Central memory CD8-positive, alpha-beta T cell (primary cell): ENCODE results near the gene PPID.
"Not testable (repeated sequence)": the region's sequence is repeated elsewhere in the genome, so short reads cannot be mapped to it uniquely, and the experiment has no call there.

Experiments
- ATAC-seq: fragments of 150-1000 bp; cut with Tn5 transposase; replicated peaks from 2 replicates; pipeline ENCODE4 v1.10.0; 2022; ENCODE audit warnings: mild to moderate bottlenecking, moderate FRiP score, moderate number of reproducible peaks; ENCODE audit not compliant: poor library complexity, severe bottlenecking; ENCODE audit errors: extremely low read depth
- DNase-seq, 2 donors: peaks; one replicate each; pipeline ENCODE4 v3.0.0; 2021; ENCODE audit warnings: low spot score in 2 of 2
- H3K27ac Mint-ChIP-seq: one replicate; pipeline ENCODE4 v1.8.0; 2022; ENCODE audit warnings: low read depth, mild to moderate bottlenecking, moderate library complexity, mixed read lengths
- H3K27me3 Mint-ChIP-seq: one replicate; pipeline ENCODE4 v1.8.0; 2022; ENCODE audit warnings: mixed read lengths
- H3K36me3 Mint-ChIP-seq: one replicate; pipeline ENCODE4 v1.8.0; 2022; ENCODE audit warnings: mild to moderate bottlenecking, moderate library complexity, mixed read lengths; ENCODE audit not compliant: insufficient read depth
- H3K4me1 Mint-ChIP-seq: one replicate; pipeline ENCODE4 v1.8.0; 2022; ENCODE audit warnings: mixed read lengths
- H3K4me3 Mint-ChIP-seq: one replicate; pipeline ENCODE4 v1.8.0; 2022; ENCODE audit warnings: mild to moderate bottlenecking, moderate library complexity, mixed read lengths
- H3K9me3 Mint-ChIP-seq: one replicate; pipeline ENCODE4 v1.8.0; 2022; ENCODE audit warnings: mixed read lengths

The PPID gene

DNA sequence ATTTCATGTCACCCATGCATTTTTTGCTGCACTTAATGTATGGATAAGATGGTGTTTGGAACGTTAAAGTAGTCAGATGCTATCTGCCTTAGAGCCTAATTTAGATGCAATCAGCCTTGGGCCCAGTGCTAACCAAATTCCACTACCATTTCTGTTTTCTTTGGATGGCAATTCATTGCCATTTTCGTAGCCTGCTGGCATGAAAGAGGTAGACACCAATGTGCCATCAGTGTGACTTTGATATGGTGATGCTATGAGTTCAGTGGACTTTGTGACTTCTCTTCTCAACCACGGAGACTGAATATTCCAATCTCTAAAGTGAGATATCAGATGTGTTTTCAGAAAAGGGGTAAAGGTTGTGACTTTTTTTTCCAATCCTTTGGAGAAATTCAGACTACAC lies 49.6 kb downstream of the PPID start:
- ATAC-seq (no peak), DNase-seq (no peak)
- Mint-ChIP-seq H3K27ac (no peak overlapping the region), H3K4me1 (peaks cover 15% of the 10 kb centered on the region), H3K27me3 (no peaks in the 10 kb centered on the region), H3K36me3 (peaks cover 22% of the 10 kb centered on the region), H3K4me3 (no peak overlapping the region), H3K9me3 (no peaks in the 10 kb centered on the region)

DNA sequence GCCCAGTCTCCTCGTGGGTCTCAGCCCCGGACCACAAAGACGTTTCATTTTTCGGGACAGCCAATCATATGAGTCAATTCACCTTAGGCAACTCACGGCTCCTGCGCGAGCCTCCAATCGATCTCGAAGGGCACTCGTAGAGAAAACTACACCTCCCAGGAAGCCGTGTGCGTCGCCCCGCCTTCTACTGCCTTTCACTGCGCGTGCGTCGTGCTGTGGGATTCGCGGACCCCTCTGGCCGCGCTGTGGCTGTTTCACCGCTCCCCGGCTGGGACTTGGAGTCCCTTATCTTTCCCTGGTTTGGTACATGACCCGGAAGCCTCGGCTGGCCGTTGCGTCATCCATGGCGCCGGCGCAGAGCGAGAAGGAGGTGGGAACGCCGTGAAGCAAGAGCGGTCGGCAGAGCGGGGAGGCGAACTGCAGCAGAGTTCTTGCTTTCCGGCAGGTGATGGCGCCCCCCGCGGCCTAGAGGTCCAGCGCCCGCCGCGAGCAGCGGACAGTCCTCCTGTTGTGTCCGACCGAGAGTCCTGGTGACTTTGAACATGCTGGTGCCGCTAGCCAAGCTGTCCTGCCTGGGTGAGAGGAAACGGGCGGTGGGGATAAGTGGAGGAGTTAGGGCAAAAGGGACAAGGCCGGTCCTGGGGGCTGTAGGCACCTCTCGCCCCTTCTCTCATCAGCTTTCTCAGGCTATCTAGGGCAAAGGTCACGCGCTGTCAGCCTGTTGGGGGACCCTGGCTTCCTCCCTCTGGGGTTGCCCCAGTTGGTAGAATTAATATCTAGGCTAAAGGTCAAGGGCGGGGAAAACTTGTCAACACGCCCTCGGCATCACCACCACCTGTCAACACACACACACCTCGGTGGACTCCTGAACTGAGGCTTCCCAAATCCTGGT lies 51.0 kb downstream of the PPID start, which contains the start of gene ETFDH:
Gene ETFDH, plus strand, starts transcription at position 382 of the 892 bp plus-strand sequence. Its CDS starts 161 bp downstream, at position 543.
- peak; percentile 93 to 97 for DNase-seq
- H3K27me3 Mint-ChIP-seq, result no peaks in the 10 kb centered on the region
- H3K36me3 Mint-ChIP-seq, result peaks cover 20% of the 10 kb centered on the region
- H3K9me3 Mint-ChIP-seq, result no peaks in the 10 kb centered on the region
- peak within 1 kb of the TSS; percentile 83 for H3K4me3 Mint-ChIP-seq
- peak within 1 kb of the TSS; percentile 92 for H3K27ac Mint-ChIP-seq
- peaks cover 15% of the 10 kb centered on the region for H3K4me1 Mint-ChIP-seq
- ATAC-seq, result peak; percentile 85

DNA sequence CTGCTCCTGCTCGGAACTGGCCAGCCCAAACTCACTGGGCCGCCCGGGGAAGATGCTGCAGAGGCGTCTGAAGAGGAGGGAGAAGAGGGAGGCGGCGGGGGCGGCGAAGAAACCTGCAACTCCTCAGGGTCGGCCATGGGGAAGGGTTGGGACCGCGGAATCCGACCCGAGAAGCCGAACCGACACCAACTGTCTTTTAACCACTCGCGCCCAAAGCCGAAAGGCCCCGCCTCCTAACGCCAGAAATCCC lies 51.6 kb downstream of the PPID start, which contains the start of gene C4orf46:
Gene C4orf46, minus strand, starts transcription at position 223 of the 250 bp plus-strand sequence. Its CDS starts 86 bp downstream, at position 137.
- DNase-seq (no peak), ATAC-seq (no peak)
- H3K4me3 Mint-ChIP-seq, result peak within 1 kb of the TSS; percentile 83
- H3K27ac Mint-ChIP-seq, result peak within 1 kb of the TSS; percentile 92
- H3K36me3 Mint-ChIP-seq, result peaks cover 20% of the 10 kb centered on the region
- no peaks in the 10 kb centered on the region for H3K9me3 Mint-ChIP-seq
- peaks cover 15% of the 10 kb centered on the region for H3K4me1 Mint-ChIP-seq
- H3K27me3 Mint-ChIP-seq, result no peaks in the 10 kb centered on the region

DNA sequence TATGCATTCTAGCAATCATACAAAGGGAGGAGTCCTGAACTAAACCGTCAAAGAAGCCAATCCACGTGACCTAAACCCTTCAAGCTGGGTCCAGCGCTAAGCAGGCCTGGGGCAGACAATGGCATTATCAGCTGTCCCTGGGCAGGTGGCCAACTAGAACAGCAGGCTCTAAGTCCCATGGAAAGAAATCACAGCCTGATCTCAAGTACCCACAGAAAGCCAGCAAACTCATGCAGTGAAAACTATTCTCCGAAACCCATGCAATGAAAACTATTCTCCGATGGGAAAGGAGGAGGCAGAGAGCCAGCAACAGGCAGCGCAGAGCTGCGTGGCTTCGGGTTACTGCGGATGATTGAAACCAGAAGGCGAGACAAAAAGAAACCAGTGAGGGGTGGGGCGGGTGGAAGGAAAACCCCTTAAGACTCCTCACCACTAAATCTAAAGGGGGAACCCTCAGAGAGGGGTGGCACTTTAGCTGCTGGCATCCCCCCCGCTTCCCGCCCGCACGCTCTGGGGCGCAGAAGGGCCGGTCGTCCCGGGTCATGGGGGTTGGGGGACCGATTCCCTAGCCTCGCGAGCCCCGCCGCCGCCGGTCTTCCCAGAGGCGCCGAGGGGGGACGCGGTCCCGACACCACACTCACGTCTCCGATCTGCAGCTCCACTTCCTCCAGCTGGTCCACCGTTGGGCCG lies 52.1 kb downstream of the PPID start:
- no peaks in the 10 kb centered on the region for H3K27me3 Mint-ChIP-seq
- peak overlapping the region; percentile 92 for H3K27ac Mint-ChIP-seq
- H3K4me3 Mint-ChIP-seq, result peak overlapping the region; percentile 83
- peaks cover 20% of the 10 kb centered on the region for H3K36me3 Mint-ChIP-seq
- no peaks in the 10 kb centered on the region for H3K9me3 Mint-ChIP-seq
- ATAC-seq (peak; percentile 33), DNase-seq (peak; percentile 18 to 49)
- H3K4me1 Mint-ChIP-seq, result peaks cover 15% of the 10 kb centered on the region

DNA sequence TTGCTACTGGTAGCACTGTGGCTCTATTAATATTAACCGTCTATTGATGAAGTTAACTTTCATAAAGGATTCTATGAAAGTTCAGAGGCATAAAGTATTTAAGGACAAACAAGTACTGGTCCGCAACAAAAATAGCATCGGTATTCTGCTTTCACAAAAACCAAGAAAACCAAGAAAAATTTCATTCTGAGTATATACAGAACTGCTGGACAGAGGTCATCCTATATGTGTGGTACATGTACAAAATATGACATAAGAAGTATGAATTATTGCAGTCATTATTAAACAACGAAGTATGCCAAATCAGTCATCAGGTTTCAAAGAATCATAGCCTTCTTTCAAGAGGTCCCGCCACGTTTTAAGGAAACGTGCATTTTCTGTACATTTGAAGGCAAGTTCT lies 53.9 kb downstream of the PPID start:
- H3K9me3 Mint-ChIP-seq, result no peaks in the 10 kb centered on the region

DNA sequence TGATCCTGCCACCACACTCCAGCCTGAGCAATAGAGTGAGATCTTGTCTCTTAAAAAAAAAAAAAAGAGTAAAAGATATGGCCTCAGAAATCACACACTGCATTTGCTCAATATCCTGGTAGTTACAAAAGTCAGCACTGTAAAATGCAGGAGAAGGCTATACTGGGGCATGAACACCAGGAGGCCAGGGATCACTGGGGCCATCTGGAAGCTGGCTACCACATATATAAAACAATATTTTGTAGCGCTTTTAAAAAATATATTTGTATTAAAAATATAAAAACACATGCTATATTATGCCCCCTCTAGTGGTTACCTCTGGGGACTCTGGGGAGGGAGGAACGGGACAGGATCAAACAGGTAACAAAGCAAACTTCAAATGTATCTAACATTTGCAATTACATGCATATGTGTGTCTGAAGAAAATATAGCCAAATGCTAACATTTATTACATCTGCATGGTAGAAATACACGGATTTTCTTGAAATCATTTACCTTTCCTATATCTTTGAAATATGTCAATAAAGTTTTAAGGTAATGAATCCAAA lies 55.5 kb downstream of the PPID start:
- H3K27me3 Mint-ChIP-seq, result no peaks in the 10 kb centered on the region
- ATAC-seq (no peak), DNase-seq (no peak)
- no peaks in the 10 kb centered on the region for H3K9me3 Mint-ChIP-seq
- peaks cover 16% of the 10 kb centered on the region for H3K36me3 Mint-ChIP-seq
- H3K27ac Mint-ChIP-seq, result no peak overlapping the region
- peaks cover 14% of the 10 kb centered on the region for H3K4me1 Mint-ChIP-seq
- no peak overlapping the region for H3K4me3 Mint-ChIP-seq

More for the DNA sequence above, 53.9 kb downstream of the PPID start:
- H3K4me3 Mint-ChIP-seq, result no peak overlapping the region
- DNase-seq, result no peak
- ATAC-seq, result no peak
- H3K27me3 Mint-ChIP-seq, result no peaks in the 10 kb centered on the region
- H3K36me3 Mint-ChIP-seq, result peaks cover 17% of the 10 kb centered on the region
- no peak overlapping the region for H3K27ac Mint-ChIP-seq
- H3K4me1 Mint-ChIP-seq, result peaks cover 15% of the 10 kb centered on the region

DNA sequence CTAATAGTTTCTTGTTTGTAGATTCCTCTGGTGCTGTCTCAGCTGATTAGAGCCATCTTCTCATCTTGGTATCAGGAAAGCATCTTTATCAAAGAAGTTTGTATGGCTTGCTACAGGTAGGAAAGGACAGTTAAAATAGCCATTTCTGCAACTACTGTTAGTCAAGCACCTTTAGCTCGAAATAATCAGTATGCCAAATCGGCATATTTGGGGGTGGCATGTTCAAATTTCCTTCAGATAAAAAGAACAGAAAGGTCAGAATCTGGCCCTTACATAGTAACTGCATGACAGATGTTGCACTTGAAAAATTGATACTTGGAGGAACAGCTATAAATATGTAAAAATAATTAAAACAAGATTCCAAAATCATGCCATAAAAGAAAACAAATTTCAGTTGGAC lies 56.3 kb downstream of the PPID start:
- Mint-ChIP-seq H3K27ac (no peak overlapping the region), H3K36me3 (peaks cover 9% of the 10 kb centered on the region)
- no peak for DNase-seq

DNA sequence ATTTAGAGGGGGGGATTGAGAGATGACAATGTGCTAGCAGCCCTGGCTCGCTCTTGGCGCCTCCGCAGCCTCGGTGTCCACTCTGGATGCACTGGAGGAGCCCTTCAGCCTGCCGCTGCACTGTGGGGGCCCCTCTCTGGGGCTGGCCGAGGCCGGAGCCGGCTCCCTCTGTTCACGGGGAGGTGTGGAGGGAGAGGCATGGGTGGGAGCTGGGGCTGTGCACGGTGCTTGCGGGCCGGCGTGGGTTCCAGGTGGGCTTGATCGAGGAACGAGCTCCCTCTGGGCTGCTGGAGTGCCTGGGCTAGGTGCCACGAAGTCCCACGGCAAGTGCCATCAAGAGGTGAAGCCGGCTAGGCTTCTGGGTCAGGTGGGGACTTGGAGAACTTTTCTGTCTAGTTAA lies 58.4 kb downstream of the PPID start:
- H3K4me3 Mint-ChIP-seq, result no peak overlapping the region
- H3K27ac Mint-ChIP-seq, result no peak overlapping the region
- H3K4me1 Mint-ChIP-seq, result no peaks in the 10 kb centered on the region
- no peak for ATAC-seq
- DNase-seq, result no peak
- H3K36me3 Mint-ChIP-seq, result no peaks in the 10 kb centered on the region
- H3K9me3 Mint-ChIP-seq, result no peaks in the 10 kb centered on the region
- peaks cover 6% of the 10 kb centered on the region for H3K27me3 Mint-ChIP-seq

More for the DNA sequence above, 56.3 kb downstream of the PPID start:
- no peak for ATAC-seq
- H3K27me3 Mint-ChIP-seq, result no peaks in the 10 kb centered on the region
- no peaks in the 10 kb centered on the region for H3K9me3 Mint-ChIP-seq
- H3K4me3 Mint-ChIP-seq, result no peak overlapping the region
- H3K4me1 Mint-ChIP-seq, result peaks cover 8% of the 10 kb centered on the region

DNA sequence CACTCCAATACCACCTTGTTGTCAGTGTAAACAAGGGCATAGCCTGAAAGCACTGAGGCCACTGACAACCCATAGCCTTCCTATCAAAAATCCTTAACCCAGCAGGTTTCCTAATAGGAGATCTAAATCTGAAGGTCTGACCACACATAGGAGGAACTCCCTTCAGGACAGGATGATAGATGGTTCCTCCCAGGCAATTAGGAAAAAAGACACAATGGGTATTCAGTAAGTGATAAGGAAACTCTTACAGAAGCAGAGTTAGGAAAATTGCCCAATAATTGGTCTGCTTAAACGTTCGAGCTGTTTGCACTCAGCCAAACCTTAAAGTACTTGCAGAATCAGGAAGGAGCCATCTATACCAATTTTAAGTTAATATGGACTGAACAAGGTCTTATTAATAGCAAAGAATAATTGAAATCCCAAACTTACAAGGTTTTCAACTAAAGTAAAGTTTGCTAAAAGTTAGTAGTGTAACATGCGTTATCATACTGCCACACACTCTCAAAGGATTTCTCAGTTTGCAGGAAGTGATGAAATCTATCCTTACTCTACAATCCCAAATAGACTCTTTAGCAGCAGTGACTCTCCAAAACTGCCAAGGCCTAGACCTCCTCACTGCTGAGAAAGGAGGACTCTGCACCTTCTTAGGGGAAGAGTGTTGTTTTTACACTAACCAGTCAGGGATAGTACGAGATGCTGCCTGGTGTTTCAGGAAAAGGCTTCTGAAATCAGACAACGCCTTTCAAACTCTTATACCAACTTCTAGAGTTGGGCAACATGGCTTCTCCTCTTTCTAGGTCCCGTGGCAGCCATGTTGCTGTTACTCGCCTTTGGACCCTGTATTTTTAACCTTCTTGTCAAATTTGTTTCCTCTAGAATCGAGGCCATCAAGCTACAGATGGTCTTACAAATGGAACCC lies 59.2 kb downstream of the PPID start:
- H3K36me3 Mint-ChIP-seq, DNase-seq, ATAC-seq, H3K9me3 Mint-ChIP-seq, H3K4me3 Mint-ChIP-seq, H3K4me1 Mint-ChIP-seq, H3K27ac Mint-ChIP-seq: not testable (repeated sequence)
- peaks cover 13% of the 10 kb centered on the region for H3K27me3 Mint-ChIP-seq

DNA sequence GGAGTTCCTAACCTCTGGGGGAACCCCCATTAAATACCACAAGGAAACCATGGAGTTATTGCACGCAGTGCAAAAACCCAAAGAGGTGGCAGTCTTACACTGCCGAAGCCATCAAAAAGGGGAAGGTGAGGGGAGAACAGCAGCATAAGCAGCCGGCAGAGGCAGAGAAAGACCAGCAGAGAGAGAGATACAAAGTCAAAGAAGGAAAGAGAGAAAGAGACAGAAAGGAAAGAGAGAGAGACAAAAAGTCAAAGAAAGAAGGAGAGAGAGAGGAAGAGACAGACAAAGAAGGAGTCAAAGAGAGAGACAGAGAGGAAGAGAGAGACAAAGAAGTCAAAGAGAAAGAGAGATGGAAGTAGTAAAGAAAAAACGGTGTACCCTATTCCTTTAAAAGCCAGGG lies 59.9 kb downstream of the PPID start:
- not testable (repeated sequence) for DNase-seq, H3K9me3 Mint-ChIP-seq, H3K36me3 Mint-ChIP-seq, H3K4me3 Mint-ChIP-seq, H3K4me1 Mint-ChIP-seq, H3K27ac Mint-ChIP-seq, ATAC-seq
- peaks cover 20% of the 10 kb centered on the region for H3K27me3 Mint-ChIP-seq
